Effector CD4-positive, alpha-beta T cell (primary cell): ENCODE measurements around the gene NECTIN4.
"Not testable (repeated sequence)": the region's sequence is repeated elsewhere in the genome, so short reads cannot be mapped to it uniquely, and the experiment has no call there.

Experiments
- DNase-seq: peaks from one replicate; pipeline ENCODE4 v3.0.0-alpha.2; 2020

The NECTIN4 gene

DNA sequence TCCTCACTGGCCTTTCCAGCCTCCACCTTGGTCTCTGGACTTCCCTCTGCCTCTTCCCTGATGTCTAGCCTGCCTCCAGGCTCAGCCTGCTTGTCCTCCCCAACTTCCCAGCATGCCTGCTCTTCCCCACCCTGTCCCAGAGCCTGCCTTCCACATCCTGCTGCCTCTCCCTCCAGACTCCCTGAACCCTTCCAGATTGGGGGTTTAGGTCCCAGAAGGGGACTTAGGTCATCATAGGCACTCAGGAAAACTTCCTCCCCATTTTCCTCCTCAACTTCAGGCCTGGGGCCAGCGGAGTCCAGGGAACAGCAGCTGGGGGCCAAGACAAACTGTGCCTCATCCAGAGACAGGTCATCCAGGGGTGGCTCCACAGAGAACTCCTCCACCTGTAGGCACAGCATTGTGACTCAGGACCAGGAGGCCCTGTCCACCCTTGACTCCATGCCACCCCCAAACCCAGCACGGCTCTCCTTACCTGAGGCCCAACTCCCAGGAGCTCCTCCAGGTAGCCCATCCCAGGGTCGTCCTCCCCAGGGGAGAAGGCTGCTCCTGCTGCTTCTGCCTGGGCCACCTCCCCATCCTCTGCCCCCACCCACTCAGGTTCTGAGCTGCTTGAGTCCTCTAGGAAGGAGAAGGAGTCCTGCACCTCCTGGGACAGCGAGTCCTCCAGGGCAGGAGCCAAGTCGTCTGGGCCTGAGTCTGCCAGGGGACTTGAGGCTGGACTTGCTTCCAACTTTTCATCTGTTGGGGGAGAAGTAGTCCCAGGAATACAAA is 40.2 kb downstream of the NECTIN4 start:
- no peak for DNase-seq

DNA sequence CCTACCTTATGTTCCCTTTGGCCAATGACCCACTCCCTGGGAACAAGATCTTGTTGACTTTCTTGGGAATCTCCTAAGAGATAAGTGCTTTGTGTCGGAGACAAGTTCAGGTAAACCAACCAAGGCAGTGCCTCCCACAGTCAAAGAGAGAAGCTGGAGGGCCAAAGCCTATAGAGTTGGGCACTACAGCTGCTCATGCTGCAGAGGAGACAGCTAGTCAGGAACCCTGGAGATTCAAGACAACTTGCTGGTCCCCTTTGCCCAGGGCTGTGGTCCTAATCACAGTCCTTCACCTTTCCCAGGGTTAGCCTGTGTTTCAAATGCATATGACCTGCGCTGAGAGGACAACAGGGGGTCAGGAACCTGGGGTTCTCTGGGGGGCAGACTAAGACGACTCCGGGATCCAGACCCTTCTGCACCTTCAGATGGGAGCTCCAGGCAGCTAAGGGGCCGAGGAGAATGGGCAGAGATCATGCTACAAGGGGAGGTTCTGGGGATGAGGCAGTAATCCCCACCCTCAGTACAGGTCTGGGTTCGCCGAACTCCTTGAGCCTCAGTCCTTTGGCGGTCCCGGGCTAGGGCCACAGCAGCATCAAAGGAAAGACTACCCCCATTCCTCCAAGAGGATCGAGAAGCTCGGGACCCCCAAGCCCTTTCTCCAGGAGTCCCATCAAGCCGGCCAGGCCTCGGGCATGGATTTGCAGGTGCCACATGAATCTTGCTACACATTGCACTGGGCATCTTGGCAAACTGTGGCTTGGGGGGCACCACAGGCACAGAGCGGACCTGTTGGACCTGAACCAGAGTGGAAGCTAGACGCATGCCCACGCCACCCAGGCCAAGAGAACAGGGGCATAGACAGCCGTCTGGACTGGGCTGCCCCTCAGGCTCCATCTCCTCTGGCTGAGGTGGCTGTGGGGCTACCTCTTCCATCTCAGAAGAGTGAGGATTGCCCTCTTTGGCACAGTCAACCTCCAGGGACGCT is 41.6 kb downstream of the NECTIN4 start:
- DNase-seq, result no peak

DNA sequence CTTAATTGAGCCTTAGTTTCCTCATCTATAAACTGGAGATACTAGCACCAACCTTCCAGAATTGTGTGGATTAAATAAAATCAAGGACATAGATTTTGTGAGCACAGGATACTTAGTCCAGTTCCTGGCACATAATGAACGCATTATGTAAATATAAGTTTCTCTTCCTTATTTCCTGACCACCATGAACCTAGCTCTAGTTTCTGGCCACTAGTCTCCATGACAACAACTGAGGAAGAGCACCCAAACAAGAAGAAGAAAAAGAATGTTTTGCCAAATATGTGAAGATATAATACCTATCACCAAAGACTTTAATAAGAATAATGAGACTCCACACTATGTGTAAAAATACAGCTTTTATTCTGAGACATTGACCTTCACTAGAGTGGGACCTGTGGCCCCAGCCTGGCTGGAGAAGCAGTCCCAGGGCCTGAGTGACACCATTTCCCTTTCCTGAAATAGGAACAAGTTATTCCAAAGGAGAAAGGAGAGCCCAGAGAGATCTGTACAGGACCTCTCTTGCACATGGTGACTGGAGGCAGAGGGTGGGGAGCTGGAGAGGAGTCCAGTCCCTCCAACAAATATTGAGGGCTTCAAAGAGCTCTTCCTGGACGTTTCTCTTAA is 42.6 kb downstream of the NECTIN4 start:
- DNase-seq, result no peak

DNA sequence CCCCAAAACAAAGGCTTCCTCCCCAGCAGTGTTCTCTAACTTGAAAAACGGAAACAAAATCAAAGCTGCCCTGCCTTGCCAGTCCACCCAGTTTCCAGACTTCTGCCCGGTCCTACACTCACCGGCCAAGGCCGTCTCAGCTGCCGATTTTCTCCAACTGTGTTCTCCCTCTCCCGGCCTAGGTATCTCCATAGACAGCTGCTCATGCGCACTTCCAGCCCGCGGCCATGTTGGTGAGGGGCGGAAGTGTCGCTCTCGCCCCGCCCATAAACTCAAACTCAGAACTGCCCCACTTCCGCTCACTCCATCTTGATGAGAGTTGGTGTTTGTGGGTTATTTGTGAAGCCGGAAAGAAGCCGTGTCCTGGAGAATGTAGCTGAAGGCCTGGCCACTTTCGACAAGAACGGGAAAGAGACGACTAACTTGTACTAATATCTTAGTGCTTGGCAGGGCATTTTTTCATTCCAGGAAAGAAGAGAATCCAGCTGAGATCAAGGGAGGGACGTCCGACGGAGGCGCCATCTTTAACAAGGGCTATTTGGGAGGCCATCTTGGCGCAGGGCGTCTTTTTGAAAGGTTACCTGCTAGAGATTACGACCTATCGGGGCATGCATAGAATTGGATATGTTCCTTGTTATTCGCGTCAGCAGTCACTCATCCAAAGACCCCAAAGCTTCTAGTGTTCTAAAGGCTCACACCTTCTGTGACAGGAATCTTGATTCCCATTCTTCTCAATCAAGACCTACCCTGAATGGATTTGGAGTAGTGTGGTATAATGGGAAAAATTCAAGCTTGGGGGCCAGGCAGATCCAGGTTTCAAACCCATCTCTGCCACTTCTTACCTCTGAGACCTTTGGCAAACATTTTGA is 43.4 kb downstream of the NECTIN4 start, which contains the start of gene USF1:
USF1 (minus strand) TSS at position 242 of the 869 bp plus-strand sequence. CDS start 2,702 bp downstream, outside the sequence.
- DNase-seq, result peak; percentile 88

DNA sequence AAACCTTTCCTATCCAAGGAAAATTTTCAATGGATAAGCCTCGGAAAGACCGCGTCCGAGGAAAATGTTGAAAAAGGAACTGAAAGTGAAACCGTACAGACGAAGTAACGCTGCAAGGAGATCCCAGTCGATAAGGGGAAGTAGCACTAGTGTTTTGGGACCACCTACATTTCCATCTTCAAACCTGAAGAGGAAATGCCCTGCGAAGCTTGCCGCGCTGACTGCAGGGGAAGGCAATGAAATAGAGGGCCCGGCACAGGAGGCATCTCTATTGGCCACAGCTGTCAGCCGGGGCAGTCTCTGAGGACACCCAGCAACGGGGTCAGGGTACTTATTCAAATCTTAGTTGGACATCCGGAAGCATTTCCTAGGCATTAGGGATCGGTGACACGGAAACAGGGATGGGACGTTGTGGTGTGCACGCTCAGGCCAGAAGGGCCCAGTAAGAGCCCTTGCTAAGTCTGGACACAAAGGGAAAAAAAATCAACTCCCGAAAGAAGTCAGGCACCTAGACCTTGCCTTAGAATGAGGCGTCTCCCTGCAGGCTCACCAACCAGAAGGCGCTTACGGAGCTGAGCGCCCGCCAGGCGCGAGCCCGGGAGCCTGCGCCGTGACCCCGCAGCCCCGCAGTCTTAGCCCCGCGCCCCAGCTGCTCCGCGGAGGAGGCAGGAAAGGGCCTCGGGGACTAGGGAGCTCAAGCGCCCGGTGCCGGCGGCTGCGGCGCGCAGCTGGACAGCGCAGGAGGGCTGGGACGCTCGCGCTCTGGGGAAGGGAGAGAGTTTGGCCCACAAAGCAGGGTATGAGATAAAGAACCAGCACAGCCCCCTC is 44.2 kb downstream of the NECTIN4 start:
- peak; percentile 49 for DNase-seq

DNA sequence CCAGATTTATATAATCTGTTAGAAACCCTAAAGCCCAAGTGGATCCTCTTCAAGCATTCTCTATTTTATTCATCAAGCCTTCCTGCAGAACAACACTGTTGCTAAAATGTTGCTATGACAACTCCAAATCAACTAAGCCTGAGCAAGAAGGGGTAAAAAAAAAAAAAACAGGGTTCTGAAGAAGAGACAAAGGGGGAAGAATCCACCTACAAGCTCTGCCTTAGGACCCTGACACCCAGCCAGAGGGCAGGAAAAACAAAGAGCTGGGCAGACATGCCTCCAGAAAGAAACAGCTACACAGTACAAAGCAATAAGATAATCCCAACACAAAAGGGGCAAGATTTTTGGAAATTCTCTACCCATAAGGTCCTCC is 44.8 kb downstream of the NECTIN4 start:
- no peak for DNase-seq

DNA sequence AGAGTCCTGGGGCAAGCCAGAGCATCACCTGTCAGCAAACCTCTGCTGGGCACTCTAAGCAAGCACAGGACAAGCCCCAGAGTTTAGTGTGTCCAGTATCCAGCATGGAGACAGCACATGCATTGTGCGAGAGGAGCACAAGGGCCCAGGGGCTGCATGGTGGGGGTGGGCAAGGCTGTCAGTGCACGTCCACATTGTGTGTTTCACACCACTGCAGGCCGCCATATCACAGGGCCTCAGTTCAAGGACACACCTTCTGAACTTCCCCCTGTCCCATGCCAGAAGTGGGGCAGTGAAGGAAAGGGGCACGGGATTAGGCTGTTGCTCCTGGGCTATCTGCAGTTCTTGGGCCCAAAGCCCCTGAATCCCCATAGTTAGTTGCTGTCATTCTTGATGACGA is 49.8 kb downstream of the NECTIN4 start:
- no peak for DNase-seq

DNA sequence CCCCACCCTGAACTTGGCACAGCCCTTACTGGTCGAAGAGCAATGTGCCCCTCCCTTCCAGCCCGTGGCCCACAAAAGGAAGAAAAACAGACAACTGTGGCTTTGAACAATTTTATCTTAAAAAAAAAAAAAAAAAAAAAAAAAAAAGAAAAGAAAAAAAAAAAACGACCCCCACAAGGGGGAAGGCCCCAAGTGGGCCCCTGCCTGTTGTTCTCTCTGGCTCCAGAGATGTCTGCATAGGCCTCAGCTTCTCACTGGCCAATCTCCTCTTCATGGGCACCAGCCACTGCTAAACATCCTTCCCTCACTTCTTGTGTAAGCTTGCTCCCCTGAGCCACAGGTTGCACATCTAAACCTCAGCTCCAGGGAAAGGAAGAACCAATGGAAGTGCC is 50.2 kb downstream of the NECTIN4 start:
- no peak for DNase-seq

DNA sequence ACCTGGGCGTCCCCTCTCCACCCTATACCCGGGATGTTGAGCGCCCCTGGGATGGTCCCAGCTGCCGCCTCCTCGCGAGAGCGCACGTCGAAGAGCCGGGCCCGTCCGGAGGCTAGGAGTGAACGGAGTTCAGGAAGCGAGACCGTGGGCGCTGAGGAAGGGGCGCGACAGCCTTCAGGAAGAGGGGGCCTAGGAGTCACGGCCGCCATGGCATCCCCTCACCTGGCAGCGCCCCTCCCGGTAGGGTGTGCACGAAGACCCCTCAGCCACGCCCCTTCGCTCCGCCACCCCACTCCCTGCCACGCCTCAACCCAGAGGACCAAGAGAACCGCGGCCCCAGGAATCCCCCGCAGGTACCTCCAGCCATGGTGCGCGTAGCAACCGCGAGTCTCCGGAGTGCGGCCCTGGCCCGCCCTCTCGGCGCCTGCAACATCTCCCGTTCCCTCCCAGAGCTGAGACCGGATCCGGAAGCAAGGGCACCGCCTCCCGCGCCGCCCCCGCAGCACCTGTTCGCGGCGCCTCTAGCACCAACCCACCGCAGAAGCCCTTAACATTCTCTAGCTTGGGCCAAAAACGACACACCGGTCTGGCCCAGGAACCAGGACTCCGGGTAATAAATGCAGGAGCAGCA is 50.7 kb downstream of the NECTIN4 start, which contains the start of gene TSTD1:
TSTD1 (minus strand) TSS at position 442 of the 631 bp plus-strand sequence; CDS start at position 367, 75 bp downstream.
- peak; percentile 80 for DNase-seq

DNA sequence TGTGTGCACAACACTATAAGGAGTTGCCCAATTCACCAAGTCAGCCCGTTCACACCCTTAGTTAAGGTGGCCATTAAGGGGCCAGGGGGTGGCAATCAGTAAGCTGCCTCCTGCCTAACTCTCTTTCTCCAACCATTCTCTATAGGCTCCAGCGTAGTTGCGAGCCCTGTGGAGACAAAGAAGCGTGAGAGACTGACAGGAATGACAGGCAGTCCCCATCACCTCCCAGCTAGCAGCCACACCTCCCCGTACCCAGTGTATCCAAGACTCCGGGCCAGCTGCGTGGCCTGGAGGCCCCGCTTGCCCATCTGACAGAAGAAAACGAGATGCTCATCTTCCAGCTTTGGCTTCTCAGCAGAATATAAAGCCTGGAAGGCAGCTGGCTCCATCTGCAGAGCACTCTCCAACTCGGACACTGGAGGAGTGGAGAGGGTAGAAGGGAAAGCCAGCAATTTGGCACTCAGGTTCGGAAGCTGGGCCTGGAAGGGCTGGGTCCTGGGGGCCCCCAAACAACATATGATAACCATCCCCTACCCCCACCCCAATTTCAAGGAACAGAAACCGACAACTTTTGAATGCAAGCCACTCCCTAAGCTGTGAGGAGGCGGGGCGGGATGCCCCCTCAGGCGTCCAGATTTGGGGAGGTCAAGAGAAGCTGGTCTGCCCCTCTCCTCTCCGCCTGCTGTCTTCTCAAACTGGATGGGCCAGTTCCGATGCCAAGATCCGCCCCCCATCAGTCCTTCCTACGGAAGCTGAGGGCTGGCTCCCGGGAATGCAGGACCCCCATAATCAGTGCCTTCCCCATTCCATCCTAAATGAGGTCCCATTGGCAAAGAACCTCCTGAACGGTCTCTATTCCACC is 51.5 kb downstream of the NECTIN4 start:
- no peak for DNase-seq

DNA sequence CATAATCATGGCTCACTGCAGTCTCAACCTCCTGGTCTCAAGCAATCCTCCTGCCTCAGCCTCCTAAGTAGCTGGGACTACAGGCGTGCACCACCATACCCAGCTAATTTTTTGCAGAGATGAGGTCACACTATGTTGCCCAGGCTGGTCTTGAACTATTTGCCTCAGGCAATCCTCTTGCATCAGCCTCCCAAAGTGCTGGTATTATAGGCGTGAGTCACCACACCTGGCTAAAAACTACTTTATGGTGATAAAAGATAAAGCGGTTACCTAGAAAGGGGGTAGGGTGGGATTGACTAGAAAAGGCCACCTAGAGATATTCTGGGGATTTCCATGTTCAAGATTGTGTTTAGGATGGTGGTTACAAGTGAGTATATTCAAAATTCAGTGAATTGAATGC is 55.6 kb downstream of the NECTIN4 start:
- no peak for DNase-seq

DNA sequence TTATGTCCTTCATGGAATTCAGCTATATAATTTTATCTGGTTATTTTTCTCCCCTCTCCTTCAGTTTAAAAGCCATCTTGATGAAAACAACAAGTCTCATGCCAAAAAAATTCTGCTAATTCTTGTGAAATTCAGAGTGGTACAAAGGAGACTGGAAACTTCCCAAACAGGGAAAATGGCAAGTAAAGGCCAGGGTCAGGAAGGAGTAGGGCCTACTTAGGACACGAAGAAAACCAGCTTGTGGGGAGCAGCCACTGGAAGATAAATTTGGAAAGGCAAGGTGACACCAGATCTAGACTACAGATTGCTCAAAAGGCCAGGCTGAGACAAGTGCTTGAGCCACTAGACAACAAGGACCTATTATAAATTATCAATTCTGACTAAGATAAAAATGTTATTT is 56.9 kb downstream of the NECTIN4 start:
- no peak for DNase-seq

DNA sequence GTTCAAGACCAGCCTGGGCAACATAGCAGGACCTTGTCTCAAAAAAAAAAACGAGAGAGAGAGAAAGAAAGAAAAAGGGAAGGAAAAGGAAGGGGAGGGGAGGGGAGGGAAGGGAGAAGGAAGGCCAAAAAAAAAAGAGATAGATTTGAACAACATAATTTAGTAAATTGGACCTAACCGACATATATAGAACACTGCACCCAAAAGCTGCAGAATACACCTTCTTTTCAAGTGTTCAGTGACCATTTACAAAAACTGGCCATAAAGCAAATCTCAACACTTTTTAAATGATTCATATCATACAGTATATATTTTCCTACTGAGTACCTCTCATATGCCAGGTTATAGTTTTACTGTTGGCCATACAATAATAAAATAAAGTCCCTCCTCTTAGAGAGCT is 57.5 kb downstream of the NECTIN4 start:
- no peak for DNase-seq

DNA sequence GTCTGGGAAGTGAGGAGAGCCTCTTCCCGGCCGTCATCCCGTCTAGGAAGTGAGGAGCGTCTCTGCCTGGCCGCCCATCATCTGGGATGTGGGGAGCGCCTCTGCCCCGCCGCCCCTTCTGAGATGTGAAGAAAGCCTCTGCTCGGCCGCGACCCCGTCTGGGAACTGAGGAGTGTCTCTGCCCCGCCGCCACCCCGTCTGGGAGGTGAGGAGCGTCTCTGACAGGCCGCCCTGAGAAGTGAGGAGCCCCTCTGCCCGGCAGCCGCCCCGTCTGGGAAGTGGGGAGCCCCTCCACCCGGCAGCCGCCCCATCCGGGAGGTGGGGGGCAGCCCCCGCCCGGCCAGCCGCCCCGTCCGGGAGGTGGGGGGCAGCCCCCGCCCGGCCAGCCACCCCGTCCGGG is 59.9 kb downstream of the NECTIN4 start:
- not testable (repeated sequence) for DNase-seq

DNA sequence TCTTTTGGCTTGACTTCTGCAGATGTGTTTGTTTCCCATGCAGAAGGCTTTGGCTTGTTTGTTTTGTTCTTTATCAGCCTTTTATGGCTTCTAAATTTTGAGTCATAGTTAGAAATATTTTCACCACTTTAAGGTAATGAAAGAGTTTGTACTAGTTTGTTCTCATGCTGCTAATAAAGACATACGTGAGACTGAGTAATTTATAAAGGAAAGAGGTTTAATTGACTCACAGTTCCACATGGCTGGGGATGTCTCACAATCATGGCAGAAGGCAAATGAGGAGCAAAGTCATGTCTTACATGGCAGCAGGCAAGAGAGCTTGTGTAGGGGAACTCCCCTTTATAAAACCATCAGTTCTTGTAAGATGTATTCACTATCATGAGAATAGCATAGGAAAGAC is 62.4 kb downstream of the NECTIN4 start:
- DNase-seq, result not testable (repeated sequence)

DNA sequence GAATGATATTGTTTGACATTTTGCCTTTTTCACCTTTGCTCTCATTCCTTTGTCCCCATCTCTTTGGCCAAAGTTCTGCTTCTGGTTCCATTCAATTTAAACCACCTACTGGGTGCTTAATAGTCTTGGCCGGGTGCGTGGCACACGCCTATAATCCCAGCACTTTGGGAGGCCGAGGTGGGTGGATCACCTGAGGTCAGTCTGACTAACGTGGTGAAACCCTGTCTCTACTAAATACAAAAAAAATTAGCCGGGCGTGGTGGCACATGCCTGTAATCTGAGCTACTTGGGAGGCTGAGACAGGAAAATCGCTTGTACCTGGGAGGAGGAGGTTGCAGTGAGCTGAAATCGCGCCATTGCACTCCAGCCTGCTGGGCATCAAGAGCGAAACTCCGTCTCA is 66.9 kb downstream of the NECTIN4 start:
- DNase-seq, result not testable (repeated sequence)

DNA sequence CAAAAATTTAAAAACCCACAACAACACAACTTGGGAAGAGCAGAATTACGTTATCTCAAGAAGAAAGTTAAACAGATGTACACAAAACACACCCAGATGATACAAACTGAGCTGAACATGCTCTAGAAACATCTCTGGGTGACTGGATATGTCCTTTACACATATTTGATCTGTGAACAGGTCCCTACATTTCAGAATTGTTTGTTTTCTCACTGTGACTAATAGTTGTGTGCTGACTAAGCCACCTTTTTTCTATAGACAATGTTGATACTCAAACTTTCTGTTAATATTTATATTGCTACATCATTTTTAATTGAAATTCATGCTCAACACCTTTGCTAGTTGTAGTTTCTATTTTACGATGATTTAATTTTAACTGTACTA is 67.4 kb downstream of the NECTIN4 start:
- DNase-seq, result no peak

DNA sequence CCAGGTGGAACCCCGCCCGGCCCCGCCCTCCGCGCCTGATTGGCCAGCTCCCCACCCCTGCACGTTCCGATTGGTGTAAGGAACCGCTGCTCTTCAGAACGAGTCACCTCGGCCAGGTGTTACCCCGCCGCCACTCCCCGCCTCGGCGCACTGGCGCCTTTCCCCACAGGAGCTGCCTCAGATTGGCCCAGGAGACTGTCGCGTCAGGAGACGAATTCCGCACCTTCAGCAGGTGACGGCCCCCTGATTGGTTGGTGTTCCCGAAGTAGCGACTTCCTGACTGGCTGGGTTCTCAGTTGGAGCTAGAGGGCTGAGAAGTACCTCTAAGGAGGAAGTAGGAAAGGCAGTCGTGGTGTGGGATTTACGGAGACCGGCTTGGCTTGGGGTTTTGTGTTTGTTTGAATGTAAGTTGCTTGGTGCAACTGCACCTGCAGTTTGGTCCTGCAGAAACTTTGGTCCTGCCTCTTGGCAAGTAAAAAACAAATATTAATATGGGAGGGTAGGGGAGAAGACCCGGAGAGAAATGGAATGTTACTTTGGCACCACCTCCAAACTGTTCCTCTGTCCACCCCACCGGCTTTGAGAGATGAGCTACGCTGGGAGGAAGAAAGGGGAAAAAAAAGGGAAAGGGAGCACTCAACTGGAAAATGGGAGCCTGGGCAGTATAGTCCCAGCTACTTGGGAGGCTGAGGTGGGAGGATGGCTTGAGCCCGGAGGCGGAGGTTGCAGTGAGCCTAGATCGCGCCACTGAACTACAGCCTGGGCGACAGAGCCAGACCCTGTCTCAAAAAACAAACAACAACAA is 68.0 kb downstream of the NECTIN4 start:
- peak; percentile 87 for DNase-seq
